ENCODE results near the gene USP4.
"Not testable (repeated sequence)": the region's sequence is repeated elsewhere in the genome, so short reads cannot be mapped to it uniquely, and the experiment has no call there.

The USP4 gene

GRCh38 chr3:49339941-49340800 is at the start of gene USP4:
Gene USP4, minus strand, starts transcription at chr3:49340053. Its CDS starts 29 bp downstream, at chr3:49340024.
- DNase-seq, result peak; percentile 85

GRCh38 chr3:49389297-49389696 is 49.4 kb upstream of the USP4 start:
- DNase-seq, result no peak

GRCh38 chr3:49388289-49388820 is 48.5 kb upstream of the USP4 start:
- DNase-seq, result no peak

- peak; percentile 75 for DNase-seq
Measured at GRCh38 chr3:49387721-49388120, 47.9 kb upstream of the USP4 start.

- no peak for DNase-seq
Measured at GRCh38 chr3:49386056-49386756, 46.4 kb upstream of the USP4 start.

GRCh38 chr3:49385617-49386016 is 45.8 kb upstream of the USP4 start:
- DNase-seq, result no peak

- no peak for DNase-seq
Measured at GRCh38 chr3:49383387-49383786, 43.5 kb upstream of the USP4 start.

GRCh38 chr3:49378249-49378895 is 38.5 kb upstream of the USP4 start:
- no peak for DNase-seq

GRCh38 chr3:49377483-49377882 is 37.6 kb upstream of the USP4 start:
- no peak for DNase-seq

GRCh38 chr3:49371946-49372345 is 32.1 kb upstream of the USP4 start:
- DNase-seq, result no peak

GRCh38 chr3:49370585-49371290 is 30.9 kb upstream of the USP4 start:
- no peak for DNase-seq

GRCh38 chr3:49362561-49362960 is 22.7 kb upstream of the USP4 start:
- DNase-seq, result peak; percentile 12

GRCh38 chr3:49359623-49360022 is 19.8 kb upstream of the USP4 start:
- DNase-seq, result no peak

- peak; percentile 26 for DNase-seq
Measured at GRCh38 chr3:49358884-49359225, 19.0 kb upstream of the USP4 start.

- peak; percentile 97 for DNase-seq
Measured at GRCh38 chr3:49358217-49358883, 18.5 kb upstream of the USP4 start, which contains the start of gene GPX1. Gene GPX1, minus strand, starts transcription at chr3:49358353. Its CDS starts 75 bp downstream, at chr3:49358278.

- peak; percentile 93 for DNase-seq
Measured at GRCh38 chr3:49357443-49358216, 17.8 kb upstream of the USP4 start.

- not testable (repeated sequence) for DNase-seq
Measured at GRCh38 chr3:49357095-49357442, 17.2 kb upstream of the USP4 start.

GRCh38 chr3:49352890-49353421 is 13.1 kb upstream of the USP4 start:
- no peak for DNase-seq

- no peak for DNase-seq
Measured at GRCh38 chr3:49352281-49352680, 12.4 kb upstream of the USP4 start.

- peak; percentile 87 for DNase-seq
Measured at GRCh38 chr3:49351521-49352011, 11.7 kb upstream of the USP4 start.
